HG03521 (cell line): ENCODE results near the gene RPRD2.

Experiments
- ATAC-seq: cut with Tn5 transposase; IDR thresholded peaks from one replicate; pipeline ENCODE4 v1.9.1; 2021; ENCODE audit warnings: mild to moderate bottlenecking, moderate library complexity; ENCODE audit not compliant: unreplicated experiment

The RPRD2 gene

GRCh38 chr1:150466964-150467363 lies 103.0 kb downstream of the RPRD2 start:
- no peak for ATAC-seq

- no peak for ATAC-seq
Measured at GRCh38 chr1:150469291-150469690, 105.3 kb downstream of the RPRD2 start.

- no peak for ATAC-seq
Measured at GRCh38 chr1:150472601-150473200, 108.8 kb downstream of the RPRD2 start.

GRCh38 chr1:150473659-150474058 lies 109.7 kb downstream of the RPRD2 start:
- no peak for ATAC-seq

- no peak for ATAC-seq
Measured at GRCh38 chr1:150474869-150475268, 110.9 kb downstream of the RPRD2 start.

GRCh38 chr1:150476754-150477153 lies 112.8 kb downstream of the RPRD2 start:
- ATAC-seq, result no peak

GRCh38 chr1:150477320-150477719 lies 113.4 kb downstream of the RPRD2 start:
- no peak for ATAC-seq

- no peak for ATAC-seq
Measured at GRCh38 chr1:150477733-150478132, 113.8 kb downstream of the RPRD2 start.

GRCh38 chr1:150479370-150479769 lies 115.4 kb downstream of the RPRD2 start:
- no peak for ATAC-seq

GRCh38 chr1:150479927-150480352 lies 116.0 kb downstream of the RPRD2 start:
- no peak for ATAC-seq

- ATAC-seq, result no peak
Measured at GRCh38 chr1:150484431-150484830, 120.5 kb downstream of the RPRD2 start.

GRCh38 chr1:150484861-150485260 lies 120.9 kb downstream of the RPRD2 start:
- ATAC-seq, result no peak

GRCh38 chr1:150486966-150487762 lies 123.2 kb downstream of the RPRD2 start, which contains the start of gene TARS2:
TSS of gene TARS2 (plus strand) at chr1:150487419. CDS start at chr1:150487451, 32 bp downstream.
- peak; percentile 98 for ATAC-seq

- ATAC-seq, result no peak
Measured at GRCh38 chr1:150487763-150488115, 123.8 kb downstream of the RPRD2 start.

GRCh38 chr1:150493175-150493574 lies 129.2 kb downstream of the RPRD2 start:
- no peak for ATAC-seq

GRCh38 chr1:150498342-150498741 lies 134.4 kb downstream of the RPRD2 start:
- ATAC-seq, result no peak

GRCh38 chr1:150505431-150505830 lies 141.5 kb downstream of the RPRD2 start:
- no peak for ATAC-seq

GRCh38 chr1:150507912-150508864 lies 144.2 kb downstream of the RPRD2 start, which contains the start of gene ECM1:
TSS of gene ECM1 (plus strand) at chr1:150508109. CDS start at chr1:150508210, 101 bp downstream.
- ATAC-seq, result no peak

- ATAC-seq, result no peak
Measured at GRCh38 chr1:150508982-150509381, 145.0 kb downstream of the RPRD2 start.

- ATAC-seq, result no peak
Measured at GRCh38 chr1:150511551-150511950, 147.6 kb downstream of the RPRD2 start.

- no peak for ATAC-seq
Measured at GRCh38 chr1:150511985-150512660, 148.2 kb downstream of the RPRD2 start.
